K562 (cell line): Measurements from ENCODE around the gene CDC14A. TPM values are rescaled to one million over a fixed set of nuclear protein-coding genes. Genes with fewer than 3 reads are reported as not detected.

Source experiments
- ARHGAP35 ChIP-seq: fragments of 450-650 bp; IDR thresholded peaks from 2 replicates; pipeline ENCODE4 v1.6.1; 2018; ENCODE audit not compliant: partially characterized antibody
- CREM ChIP-seq: IDR thresholded peaks from 2 replicates; pipeline ENCODE4 v1.6.1; 2014; ENCODE audit warnings: antibody characterized with exemption, low read depth
- MYBL2 ChIP-seq, 2 experiments: fragments of 450-650 bp in 1 of 2; sonication (generic) in 1 of 2; formaldehyde crosslinking in 1 of 2; IDR thresholded peaks; 2 replicates each; pipeline versions ENCODE4 v1.6.1 to v1.8.1; 2017 to 2022; ENCODE audit warnings: borderline replicate concordance in 1 of 2, inconsistent platforms in 1 of 2, low read depth in 1 of 2, mild to moderate bottlenecking in 1 of 2, missing genetic modification reagents in 1 of 2, moderate library complexity in 1 of 2
- POLR2H ChIP-seq: IDR thresholded peaks from 2 replicates; pipeline ENCODE4 v1.6.1; 2016; ENCODE audit warnings: missing genetic modification characterization, low read depth, mild to moderate bottlenecking, control low read depth, missing compliant biosample characterization, moderate library complexity
- SMC3 ChIP-seq: conservative IDR thresholded peaks from 2 replicates; pipeline ENCODE4 v1.6.1; 2011; ENCODE audit warnings: low read depth, low read length, improper control_type of control experiment; ENCODE audit not compliant: insufficient read depth
- YY1 ChIP-seq, 3 experiments: IDR thresholded peaks; 2 replicates each; pipeline ENCODE4 v1.6.1; 2011; ENCODE audit warnings: low read length in 2 of 3, mild to moderate bottlenecking in 2 of 3, moderate library complexity in 2 of 3, borderline replicate concordance in 1 of 3, control low read depth in 1 of 3, low read depth in 1 of 3; ENCODE audit not compliant: insufficient read depth in 3 of 3, insufficient replicate concordance in 2 of 3, control insufficient read depth in 1 of 3, insufficient read length in 1 of 3; ENCODE audit errors: extremely low read depth in 1 of 3
- polyA plus RNA-seq, 8 experiments: library from polyadenylated mRNA; depleted of rRNA in 4 of 8; stranded (reverse) in 5 of 8; unstranded in 3 of 8; fragments of >200 nt; fragmentation: Nextera tagmentation in 2 of 8; fragmentation: Illumina TruSeq in 1 of 8; extraction: Ambion mirVana in 2 of 8; extraction: Trizol in 1 of 8; gene quantifications; 2 replicates each; pipeline versions ENCODE4 v1.2.1 to v1.2.3, GENCODE V29; 2011 to 2014; ENCODE audit warnings: inconsistent platforms in 1 of 8, missing spikeins in 1 of 8
- total RNA-seq, 7 experiments: library from RNA; depleted of rRNA in 6 of 7; stranded (reverse); fragments of >200 nt in 6 of 7; fragmentation: Illumina TruSeq in 2 of 7; extraction: Trizol in 2 of 7; gene quantifications; 2 replicates each; pipeline versions ENCODE4 v1.2.1 to v1.2.3, GENCODE V29; 2011 to 2021; ENCODE audit warnings: low replicate concordance in 1 of 7
- TF ChIP-seq, protein P1 (sequence below): fragments of 450-650 bp; IDR thresholded peaks from 2 replicates; pipeline ENCODE4 v1.6.1; 2018; ENCODE audit not compliant: partially characterized antibody
- TF ChIP-seq, protein P2 (sequence below), 2 experiments: fragments of 450-650 bp; formaldehyde crosslinking in 1 of 2; IDR thresholded peaks; 2 replicates each; pipeline versions ENCODE4 v1.4.0 to v1.6.1; 2014 to 2020; ENCODE audit warnings: mild to moderate bottlenecking in 2 of 2, borderline replicate concordance in 1 of 2, low read depth in 1 of 2
- TF ChIP-seq, protein P3 (sequence below), 2 experiments: fragments of 450-650 bp; conservative IDR thresholded peaks; 2 replicates each; pipeline ENCODE4 v1.6.1; 2017; ENCODE audit warnings: mild to moderate bottlenecking in 2 of 2, moderate library complexity in 2 of 2

The CDC14A gene
- total and polyA plus RNA-seq, 9 of the 15 experiments (the other 6 are each of a cell fraction or from before 2014, with no cell fraction given) = 17.0 to 74.3 (median 33.4) TPM

DNA sequence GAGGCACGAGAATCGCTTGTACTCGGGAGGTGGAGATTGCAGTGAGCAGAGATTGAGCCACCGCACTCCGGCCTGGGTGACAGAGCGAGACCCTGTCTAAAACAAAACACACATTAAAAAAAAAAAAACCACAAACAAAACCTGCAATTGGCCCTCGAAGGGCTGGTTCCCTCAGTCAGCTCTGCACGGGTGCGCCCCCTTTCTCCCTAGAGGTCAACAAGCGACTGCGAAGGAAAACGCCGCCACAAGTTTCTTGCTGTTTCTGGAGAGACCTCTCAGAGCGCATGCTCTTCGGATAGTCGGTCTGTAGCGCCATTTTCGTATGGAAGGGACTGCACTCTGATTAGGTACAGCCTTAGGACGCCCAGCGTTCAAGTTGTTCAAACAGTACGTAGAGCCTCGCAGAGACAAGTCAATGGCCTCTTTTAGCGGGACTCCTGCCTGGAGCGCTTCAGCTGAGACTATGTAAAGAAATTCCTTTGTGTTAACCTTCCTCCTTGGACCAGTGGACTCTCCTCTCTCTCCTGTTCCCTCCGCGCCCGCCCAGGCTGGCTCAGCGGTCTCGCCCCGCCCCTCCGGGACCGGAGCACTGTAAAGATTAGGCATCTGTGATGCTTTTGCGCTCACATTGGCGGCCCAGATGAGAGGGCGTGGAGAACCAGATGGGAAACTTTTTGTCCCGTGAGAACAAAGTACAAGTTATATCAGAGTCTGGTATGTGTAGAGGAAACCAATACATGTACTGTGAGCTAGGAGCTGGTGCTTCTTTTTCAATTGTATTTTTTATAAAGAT, 1.0 kb upstream of the CDC14A start (continued):
- TF ChIP-seq, protein P1, sequence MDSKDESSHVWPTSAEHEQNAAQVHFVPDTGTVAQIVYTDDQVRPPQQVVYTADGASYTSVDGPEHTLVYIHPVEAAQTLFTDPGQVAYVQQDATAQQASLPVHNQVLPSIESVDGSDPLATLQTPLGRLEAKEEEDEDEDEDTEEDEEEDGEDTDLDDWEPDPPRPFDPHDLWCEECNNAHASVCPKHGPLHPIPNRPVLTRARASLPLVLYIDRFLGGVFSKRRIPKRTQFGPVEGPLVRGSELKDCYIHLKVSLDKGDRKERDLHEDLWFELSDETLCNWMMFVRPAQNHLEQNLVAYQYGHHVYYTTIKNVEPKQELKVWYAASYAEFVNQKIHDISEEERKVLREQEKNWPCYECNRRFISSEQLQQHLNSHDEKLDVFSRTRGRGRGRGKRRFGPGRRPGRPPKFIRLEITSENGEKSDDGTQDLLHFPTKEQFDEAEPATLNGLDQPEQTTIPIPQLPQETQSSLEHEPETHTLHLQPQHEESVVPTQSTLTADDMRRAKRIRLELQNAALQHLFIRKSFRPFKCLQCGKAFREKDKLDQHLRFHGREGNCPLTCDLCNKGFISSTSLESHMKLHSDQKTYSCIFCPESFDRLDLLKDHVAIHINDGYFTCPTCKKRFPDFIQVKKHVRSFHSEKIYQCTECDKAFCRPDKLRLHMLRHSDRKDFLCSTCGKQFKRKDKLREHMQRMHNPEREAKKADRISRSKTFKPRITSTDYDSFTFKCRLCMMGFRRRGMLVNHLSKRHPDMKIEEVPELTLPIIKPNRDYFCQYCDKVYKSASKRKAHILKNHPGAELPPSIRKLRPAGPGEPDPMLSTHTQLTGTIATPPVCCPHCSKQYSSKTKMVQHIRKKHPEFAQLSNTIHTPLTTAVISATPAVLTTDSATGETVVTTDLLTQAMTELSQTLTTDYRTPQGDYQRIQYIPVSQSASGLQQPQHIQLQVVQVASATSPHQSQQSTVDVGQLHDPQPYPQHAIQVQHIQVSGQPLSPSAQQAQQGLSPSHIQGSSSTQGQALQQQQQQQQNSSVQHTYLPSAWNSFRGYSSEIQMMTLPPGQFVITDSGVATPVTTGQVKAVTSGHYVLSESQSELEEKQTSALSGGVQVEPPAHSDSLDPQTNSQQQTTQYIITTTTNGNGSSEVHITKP = peak; percentile 72
- TF ChIP-seq, protein P2, sequence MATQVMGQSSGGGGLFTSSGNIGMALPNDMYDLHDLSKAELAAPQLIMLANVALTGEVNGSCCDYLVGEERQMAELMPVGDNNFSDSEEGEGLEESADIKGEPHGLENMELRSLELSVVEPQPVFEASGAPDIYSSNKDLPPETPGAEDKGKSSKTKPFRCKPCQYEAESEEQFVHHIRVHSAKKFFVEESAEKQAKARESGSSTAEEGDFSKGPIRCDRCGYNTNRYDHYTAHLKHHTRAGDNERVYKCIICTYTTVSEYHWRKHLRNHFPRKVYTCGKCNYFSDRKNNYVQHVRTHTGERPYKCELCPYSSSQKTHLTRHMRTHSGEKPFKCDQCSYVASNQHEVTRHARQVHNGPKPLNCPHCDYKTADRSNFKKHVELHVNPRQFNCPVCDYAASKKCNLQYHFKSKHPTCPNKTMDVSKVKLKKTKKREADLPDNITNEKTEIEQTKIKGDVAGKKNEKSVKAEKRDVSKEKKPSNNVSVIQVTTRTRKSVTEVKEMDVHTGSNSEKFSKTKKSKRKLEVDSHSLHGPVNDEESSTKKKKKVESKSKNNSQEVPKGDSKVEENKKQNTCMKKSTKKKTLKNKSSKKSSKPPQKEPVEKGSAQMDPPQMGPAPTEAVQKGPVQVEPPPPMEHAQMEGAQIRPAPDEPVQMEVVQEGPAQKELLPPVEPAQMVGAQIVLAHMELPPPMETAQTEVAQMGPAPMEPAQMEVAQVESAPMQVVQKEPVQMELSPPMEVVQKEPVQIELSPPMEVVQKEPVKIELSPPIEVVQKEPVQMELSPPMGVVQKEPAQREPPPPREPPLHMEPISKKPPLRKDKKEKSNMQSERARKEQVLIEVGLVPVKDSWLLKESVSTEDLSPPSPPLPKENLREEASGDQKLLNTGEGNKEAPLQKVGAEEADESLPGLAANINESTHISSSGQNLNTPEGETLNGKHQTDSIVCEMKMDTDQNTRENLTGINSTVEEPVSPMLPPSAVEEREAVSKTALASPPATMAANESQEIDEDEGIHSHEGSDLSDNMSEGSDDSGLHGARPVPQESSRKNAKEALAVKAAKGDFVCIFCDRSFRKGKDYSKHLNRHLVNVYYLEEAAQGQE (IDR thresholded peaks at IDR 0.05; ENCODE audit: borderline replicate concordance) = peak; percentile 47
- TF ChIP-seq, protein P2 (CRISPR knock-in tag; IDR thresholded peaks at IDR 0.05; ENCODE audit: low read depth) = no peak
- TF ChIP-seq MYBL2 (IDR thresholded peaks at IDR 0.05; ENCODE audit: low read depth) (no peak), MYBL2 (CRISPR knock-in tag; IDR thresholded peaks at IDR 0.05; ENCODE audit: borderline replicate concordance) (no peak), YY1 (IDR thresholded peaks at IDR 0.05; ENCODE audit: borderline replicate concordance in 1 of 3, control insufficient read depth in 1 of 3, extremely low read depth in 1 of 3, insufficient read depth in 3 of 3, insufficient read length in 1 of 3, insufficient replicate concordance in 2 of 3, low read depth in 1 of 3, low read length in 2 of 3) (peak; percentile 45 to 95 (median 80)), CREM (0 out of 2 replicates have a peak, but pooled peaks have one; percentile 29), POLR2H (tag) (peak; percentile 82), ARHGAP35 (no peak), SMC3 (0 out of 2 replicates have a peak, but pooled peaks have one; percentile 18)
- TF ChIP-seq, protein P3, sequence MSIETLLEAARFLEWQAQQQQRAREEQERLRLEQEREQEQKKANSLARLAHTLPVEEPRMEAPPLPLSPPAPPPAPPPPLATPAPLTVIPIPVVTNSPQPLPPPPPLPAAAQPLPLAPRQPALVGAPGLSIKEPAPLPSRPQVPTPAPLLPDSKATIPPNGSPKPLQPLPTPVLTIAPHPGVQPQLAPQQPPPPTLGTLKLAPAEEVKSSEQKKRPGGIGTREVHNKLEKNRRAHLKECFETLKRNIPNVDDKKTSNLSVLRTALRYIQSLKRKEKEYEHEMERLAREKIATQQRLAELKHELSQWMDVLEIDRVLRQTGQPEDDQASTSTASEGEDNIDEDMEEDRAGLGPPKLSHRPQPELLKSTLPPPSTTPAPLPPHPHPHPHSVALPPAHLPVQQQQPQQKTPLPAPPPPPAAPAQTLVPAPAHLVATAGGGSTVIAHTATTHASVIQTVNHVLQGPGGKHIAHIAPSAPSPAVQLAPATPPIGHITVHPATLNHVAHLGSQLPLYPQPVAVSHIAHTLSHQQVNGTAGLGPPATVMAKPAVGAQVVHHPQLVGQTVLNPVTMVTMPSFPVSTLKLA (conservative IDR thresholded peaks at IDR 0.05) = peak; percentile 21 to 79; a peak in 2 of 4 replicates
